Measurements from ENCODE around the gene MAP3K21.

The MAP3K21 gene

DNA sequence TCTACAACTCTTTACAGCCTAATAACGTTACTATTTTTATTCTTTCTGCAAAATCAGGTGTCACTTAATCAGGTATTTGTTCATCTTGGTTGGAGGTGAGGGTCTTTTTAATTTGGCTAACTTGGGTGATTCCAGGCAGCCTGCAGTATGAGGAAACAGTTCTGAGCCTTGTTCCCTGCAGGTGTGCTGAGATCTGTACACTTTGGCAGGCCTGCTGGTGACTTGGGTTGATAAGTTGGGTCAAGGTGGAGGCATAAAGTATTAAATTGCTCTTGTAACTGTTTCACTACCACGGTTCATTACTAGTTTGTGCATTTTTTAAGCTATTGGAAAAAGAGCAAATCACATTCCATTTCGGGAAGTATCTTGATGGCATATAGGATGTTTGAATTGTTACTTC, 10.0 kb downstream of the MAP3K21 start:
- no peaks in the 10 kb centered on the region for H3K4me1 ChIP-seq (ENCODE audit: low read length)
- H3K4me2 ChIP-seq (ENCODE audit: low read depth, low read length) = no peak overlapping the region
- H3F3A ChIP-seq (ENCODE audit: insufficient read depth, low read length) = no peaks in the 10 kb centered on the region
- H2AFZ ChIP-seq (ENCODE audit: low read length) = no peak overlapping the region
- H3K9me2 ChIP-seq (replicated peaks; ENCODE audit: insufficient read depth, low read length) = no peaks in the 10 kb centered on the region
- H3K36me3 ChIP-seq (replicated peaks; ENCODE audit: insufficient read depth, low read length) = no peaks in the 10 kb centered on the region
- no peak overlapping the region for H3K4me3 ChIP-seq (ENCODE audit: low read length)
- no peak overlapping the region for H3K9ac ChIP-seq (ENCODE audit: low read length)
- no peak overlapping the region for H3K27ac ChIP-seq (ENCODE audit: low read length)
- no peaks in the 10 kb centered on the region for H4K20me1 ChIP-seq (ENCODE audit: insufficient read depth, low read length)
- no peak for DNase-seq
- H3K27me3 ChIP-seq (replicated peaks; ENCODE audit: insufficient read depth, low read length) = no peaks in the 10 kb centered on the region
- H3K79me2 ChIP-seq (ENCODE audit: low read length) = peaks cover 80% of the 10 kb centered on the region
- TF ChIP-seq EZH2 (optimal IDR thresholded peaks at IDR 0.05; ENCODE audit: low read depth, low read length) (no peak), EZH2phosphoT487 (IDR thresholded peaks at IDR 0.05; ENCODE audit: low read length) (no peak)
- TF ChIP-seq, protein P1, sequence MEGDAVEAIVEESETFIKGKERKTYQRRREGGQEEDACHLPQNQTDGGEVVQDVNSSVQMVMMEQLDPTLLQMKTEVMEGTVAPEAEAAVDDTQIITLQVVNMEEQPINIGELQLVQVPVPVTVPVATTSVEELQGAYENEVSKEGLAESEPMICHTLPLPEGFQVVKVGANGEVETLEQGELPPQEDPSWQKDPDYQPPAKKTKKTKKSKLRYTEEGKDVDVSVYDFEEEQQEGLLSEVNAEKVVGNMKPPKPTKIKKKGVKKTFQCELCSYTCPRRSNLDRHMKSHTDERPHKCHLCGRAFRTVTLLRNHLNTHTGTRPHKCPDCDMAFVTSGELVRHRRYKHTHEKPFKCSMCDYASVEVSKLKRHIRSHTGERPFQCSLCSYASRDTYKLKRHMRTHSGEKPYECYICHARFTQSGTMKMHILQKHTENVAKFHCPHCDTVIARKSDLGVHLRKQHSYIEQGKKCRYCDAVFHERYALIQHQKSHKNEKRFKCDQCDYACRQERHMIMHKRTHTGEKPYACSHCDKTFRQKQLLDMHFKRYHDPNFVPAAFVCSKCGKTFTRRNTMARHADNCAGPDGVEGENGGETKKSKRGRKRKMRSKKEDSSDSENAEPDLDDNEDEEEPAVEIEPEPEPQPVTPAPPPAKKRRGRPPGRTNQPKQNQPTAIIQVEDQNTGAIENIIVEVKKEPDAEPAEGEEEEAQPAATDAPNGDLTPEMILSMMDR (IDR thresholded peaks at IDR 0.05; ENCODE audit: low read length) = no peak
- H3K9me3 ChIP-seq (replicated peaks; ENCODE audit: insufficient read depth, low read length) = no peaks in the 10 kb centered on the region

DNA sequence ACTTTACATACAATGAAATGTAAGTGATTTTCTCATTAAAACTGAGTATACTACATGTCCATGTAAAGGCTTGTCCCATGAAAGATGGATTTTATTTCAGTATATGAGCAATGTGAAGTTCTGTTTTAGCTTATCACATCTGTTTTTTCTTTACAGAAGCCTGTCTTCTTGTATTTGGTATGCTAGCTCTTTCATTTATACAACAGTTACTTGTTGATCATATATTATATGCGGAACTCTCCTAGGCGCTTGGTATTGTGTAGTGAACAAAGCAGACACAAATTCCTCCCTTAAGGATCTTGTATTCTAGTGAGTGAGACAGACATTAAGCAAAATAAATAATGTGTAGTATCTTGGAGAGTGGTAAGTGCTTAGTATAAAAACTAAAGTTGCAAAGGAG, 10.6 kb downstream of the MAP3K21 start:
- TF ChIP-seq EZH2 (optimal IDR thresholded peaks at IDR 0.05; ENCODE audit: low read depth, low read length) (no peak), EZH2phosphoT487 (IDR thresholded peaks at IDR 0.05; ENCODE audit: low read length) (no peak)
- TF ChIP-seq, protein P1 (IDR thresholded peaks at IDR 0.05; ENCODE audit: low read length) = no peak
- Histone ChIP-seq H3K9me3 (replicated peaks; ENCODE audit: insufficient read depth, low read length) (no peaks in the 10 kb centered on the region), H3K4me1 (ENCODE audit: low read length) (no peaks in the 10 kb centered on the region), H3K4me3 (ENCODE audit: low read length) (no peak overlapping the region), H3K36me3 (replicated peaks; ENCODE audit: insufficient read depth, low read length) (no peaks in the 10 kb centered on the region), H3K4me2 (ENCODE audit: low read depth, low read length) (no peak overlapping the region), H3K9me2 (replicated peaks; ENCODE audit: insufficient read depth, low read length) (no peaks in the 10 kb centered on the region), H3K79me2 (ENCODE audit: low read length) (peaks cover 81% of the 10 kb centered on the region), H4K20me1 (ENCODE audit: insufficient read depth, low read length) (no peaks in the 10 kb centered on the region), H3K27ac (ENCODE audit: low read length) (no peak overlapping the region), H3K27me3 (replicated peaks; ENCODE audit: insufficient read depth, low read length) (no peaks in the 10 kb centered on the region), H3F3A (ENCODE audit: insufficient read depth, low read length) (no peaks in the 10 kb centered on the region), H3K9ac (ENCODE audit: low read length) (no peak overlapping the region), H2AFZ (ENCODE audit: low read length) (no peak overlapping the region)
- DNase-seq = no peak

DNA sequence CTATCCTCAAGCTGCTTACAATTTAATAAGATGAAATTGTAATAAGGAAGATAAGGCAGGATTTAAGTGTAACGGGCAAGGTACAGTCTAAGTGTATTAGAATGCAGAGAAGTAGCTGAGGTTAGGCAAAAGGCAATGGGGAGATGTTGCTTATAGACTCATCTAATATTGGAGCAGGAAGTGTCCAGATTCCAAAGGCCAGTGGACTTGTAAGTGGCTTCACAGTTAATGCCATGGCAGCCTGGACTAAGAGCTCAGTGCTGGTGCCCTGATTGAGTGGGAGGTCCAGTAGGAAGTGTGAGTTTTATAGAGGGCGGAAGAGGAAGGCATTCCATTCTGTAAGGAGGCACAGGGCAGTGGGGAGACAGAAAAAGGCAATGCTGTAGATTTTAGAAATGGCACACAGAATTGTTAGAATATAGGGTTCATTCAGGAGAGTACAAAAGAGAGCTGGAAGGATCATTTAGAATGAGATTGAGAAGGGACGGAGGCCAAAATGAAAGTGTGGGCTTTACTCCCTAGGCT, 12.6 kb downstream of the MAP3K21 start:
- no peaks in the 10 kb centered on the region for H3K4me1 ChIP-seq (ENCODE audit: low read length)
- no peaks in the 10 kb centered on the region for H3F3A ChIP-seq (ENCODE audit: insufficient read depth, low read length)
- peaks cover 72% of the 10 kb centered on the region for H3K79me2 ChIP-seq (ENCODE audit: low read length)
- no peak for DNase-seq
- H4K20me1 ChIP-seq (ENCODE audit: insufficient read depth, low read length) = no peaks in the 10 kb centered on the region
- H3K9ac ChIP-seq (ENCODE audit: low read length) = no peak overlapping the region
- H3K4me2 ChIP-seq (ENCODE audit: low read depth, low read length) = no peak overlapping the region
- no peak overlapping the region for H3K4me3 ChIP-seq (ENCODE audit: low read length)
- TF ChIP-seq EZH2 (optimal IDR thresholded peaks at IDR 0.05; ENCODE audit: low read depth, low read length) (no peak), EZH2phosphoT487 (IDR thresholded peaks at IDR 0.05; ENCODE audit: low read length) (no peak)
- TF ChIP-seq, protein P1 (IDR thresholded peaks at IDR 0.05; ENCODE audit: low read length) = no peak
- no peaks in the 10 kb centered on the region for H3K9me2 ChIP-seq (replicated peaks; ENCODE audit: insufficient read depth, low read length)
- H2AFZ ChIP-seq (ENCODE audit: low read length) = no peak overlapping the region
- no peaks in the 10 kb centered on the region for H3K27me3 ChIP-seq (replicated peaks; ENCODE audit: insufficient read depth, low read length)
- no peaks in the 10 kb centered on the region for H3K9me3 ChIP-seq (replicated peaks; ENCODE audit: insufficient read depth, low read length)
- no peak overlapping the region for H3K27ac ChIP-seq (ENCODE audit: low read length)
- no peaks in the 10 kb centered on the region for H3K36me3 ChIP-seq (replicated peaks; ENCODE audit: insufficient read depth, low read length)
